Liver (tissue), 9 donors: ENCODE results near the gene SLC12A3. TPM values are rescaled to one million over a fixed set of nuclear protein-coding genes. Genes with fewer than 3 reads are reported as not detected.

Experiments used
- DNase-seq: peaks from one replicate; pipeline ENCODE4 v3.0.0-alpha.2; 2017; ENCODE audit warnings: low spot score
- H3K27ac ChIP-seq, 2 donors: one replicate each; pipeline ENCODE4 v1.7.0; 2013; ENCODE audit warnings: inconsistent platforms in 2 of 2, low read length in 2 of 2, control low read depth in 1 of 2, low read depth in 1 of 2, mild to moderate bottlenecking in 1 of 2
- H3K27me3 ChIP-seq, 4 donors: one replicate each; pipeline versions ENCODE4 v1.6.1 to v1.7.0; 2013; ENCODE audit warnings: low read length in 3 of 4, inconsistent platforms in 1 of 4, mild to moderate bottlenecking in 1 of 4, moderate library complexity in 1 of 4; ENCODE audit not compliant: control insufficient read depth in 4 of 4, insufficient read depth in 4 of 4
- H3K36me3 ChIP-seq, 4 donors: one replicate each; pipeline versions ENCODE4 v1.6.1 to v1.7.0; 2013; ENCODE audit warnings: low read length in 3 of 4, mild to moderate bottlenecking in 3 of 4, low read depth in 1 of 4, moderate library complexity in 1 of 4; ENCODE audit not compliant: control insufficient read depth in 4 of 4, insufficient read depth in 3 of 4
- H3K4me1 ChIP-seq, 4 donors: one replicate each; pipeline versions ENCODE4 v1.6.1 to v1.7.0; 2013; ENCODE audit warnings: low read length in 3 of 4, mild to moderate bottlenecking in 3 of 4, moderate library complexity in 1 of 4; ENCODE audit not compliant: control insufficient read depth in 4 of 4, insufficient read depth in 4 of 4
- H3K4me3 ChIP-seq, 3 donors: one replicate each; pipeline versions ENCODE4 v1.6.1 to v1.7.0; 2013; ENCODE audit warnings: low read length in 3 of 3, control low read depth in 1 of 3, low read depth in 1 of 3, mild to moderate bottlenecking in 1 of 3
- H3K9ac ChIP-seq, 2 donors: one replicate each; pipeline ENCODE4 v1.7.0; 2013; ENCODE audit warnings: low read length in 2 of 2, mild to moderate bottlenecking in 2 of 2, moderate library complexity in 2 of 2, control low read depth in 1 of 2, low read depth in 1 of 2
- H3K9me3 ChIP-seq, 4 donors: one replicate each; pipeline versions ENCODE4 v1.6.1 to v1.7.0; 2013; ENCODE audit warnings: low read length in 3 of 4; ENCODE audit not compliant: control insufficient read depth in 4 of 4
- EGR1 ChIP-seq, 2 donors: IDR thresholded peaks; 2 replicates each; pipeline ENCODE4 v1.6.1; 2016 to 2018; ENCODE audit warnings: antibody characterized with exemption in 2 of 2, low read depth in 2 of 2
- FOXA1 ChIP-seq: IDR thresholded peaks from 2 replicates; pipeline ENCODE4 v1.6.1; 2016; ENCODE audit warnings: antibody characterized with exemption
- FOXA2 ChIP-seq: IDR thresholded peaks from 2 replicates; pipeline ENCODE4 v1.6.1; 2016; ENCODE audit warnings: antibody characterized with exemption
- GABPA ChIP-seq, 2 donors: IDR thresholded peaks in 1 of 2; conservative IDR thresholded peaks in 1 of 2; 2 replicates each; pipeline ENCODE4 v1.6.1; 2016; ENCODE audit warnings: antibody characterized with exemption in 2 of 2, mild to moderate bottlenecking in 1 of 2, moderate library complexity in 1 of 2
- HNF4A ChIP-seq, 2 donors: conservative IDR thresholded peaks; 2 replicates each; pipeline ENCODE4 v1.6.1; 2016; ENCODE audit warnings: antibody characterized with exemption in 2 of 2, mild to moderate bottlenecking in 2 of 2
- HNF4G ChIP-seq: IDR thresholded peaks from 2 replicates; pipeline ENCODE4 v1.6.1; 2016; ENCODE audit warnings: antibody characterized with exemption
- JUND ChIP-seq, 2 donors: IDR thresholded peaks; 2 replicates each; pipeline ENCODE4 v1.6.1; 2016; ENCODE audit warnings: antibody characterized with exemption in 2 of 2
- NR2F2 ChIP-seq: IDR thresholded peaks from 2 replicates; pipeline ENCODE4 v1.6.1; 2016; ENCODE audit warnings: antibody characterized with exemption
- RAD21 ChIP-seq, 2 donors: IDR thresholded peaks; 2 replicates each; pipeline ENCODE4 v1.6.1; 2016; ENCODE audit warnings: antibody characterized with exemption in 2 of 2, mild to moderate bottlenecking in 2 of 2
- RXRA ChIP-seq, 2 donors: IDR thresholded peaks; 2 replicates each; pipeline ENCODE4 v1.6.1; 2017 to 2018; ENCODE audit warnings: antibody characterized with exemption in 2 of 2, mild to moderate bottlenecking in 1 of 2
- SP1 ChIP-seq: IDR thresholded peaks from 2 replicates; pipeline ENCODE4 v1.6.1; 2018; ENCODE audit warnings: antibody characterized with exemption, mild to moderate bottlenecking
- TAF1 ChIP-seq: conservative IDR thresholded peaks from 2 replicates; pipeline ENCODE4 v1.6.1; 2016; ENCODE audit warnings: antibody characterized with exemption, mild to moderate bottlenecking
- YY1 ChIP-seq: IDR thresholded peaks from 2 replicates; pipeline ENCODE4 v1.6.1; 2016; ENCODE audit warnings: antibody characterized with exemption, mild to moderate bottlenecking
- whole genome bisulfite sequencing: extraction: QIAGEN DNeasy Blood & Tissue Kit; methylation state at CpG from one replicate; pipeline ENCODE4 v1.1.7; 2013; 5-methylcytosine and 5-hydroxymethylcytosine counted together
- polyA plus RNA-seq, 2 donors: library from polyadenylated mRNA; stranded (reverse) in 1 of 2; unstranded in 1 of 2; fragments of 200-250 nt in 1 of 2; fragments of >200 nt in 1 of 2; fragmentation: Nextera tagmentation in 1 of 2; extraction: Ambion mirVana in 1 of 2; gene quantifications; one replicate each; pipeline versions ENCODE4 v1.2.1 to v1.2.3, GENCODE V29; 2013 to 2015
- total RNA-seq, 2 donors: library from RNA; depleted of rRNA; stranded (reverse); fragments of >200 nt; gene quantifications; one replicate each; pipeline ENCODE4 v1.2.3, GENCODE V29; 2014
- TF ChIP-seq, protein P1 (sequence below): IDR thresholded peaks from 2 replicates; pipeline ENCODE4 v1.6.1; 2016; ENCODE audit warnings: antibody characterized with exemption, mild to moderate bottlenecking
- TF ChIP-seq, protein P2 (sequence below): IDR thresholded peaks from 2 replicates; pipeline ENCODE4 v1.6.1; 2016; ENCODE audit warnings: antibody characterized with exemption
- TF ChIP-seq, protein P3 (sequence below): IDR thresholded peaks from 2 replicates; pipeline ENCODE4 v1.6.1; 2016; ENCODE audit warnings: antibody characterized with exemption
- TF ChIP-seq, protein P4 (sequence below): IDR thresholded peaks from 2 replicates; pipeline ENCODE4 v1.6.1; 2016; ENCODE audit warnings: antibody characterized with exemption
- TF ChIP-seq, protein P5 (sequence below): fragments of 150-350 bp; IDR thresholded peaks from 2 replicates; pipeline ENCODE4 v1.5.1; 2017; ENCODE audit warnings: improper control_type of control experiment, low read depth, low read length; ENCODE audit not compliant: missing input control
- donor health status: healthy.
- donor health status: healthy.
- donor health status: healthy.
- donor health status: healthy.
- donor health status: healthy.

The SLC12A3 gene
- total and polyA plus RNA-seq, 4 donors = 0.09 TPM; not detected in 3

DNA sequence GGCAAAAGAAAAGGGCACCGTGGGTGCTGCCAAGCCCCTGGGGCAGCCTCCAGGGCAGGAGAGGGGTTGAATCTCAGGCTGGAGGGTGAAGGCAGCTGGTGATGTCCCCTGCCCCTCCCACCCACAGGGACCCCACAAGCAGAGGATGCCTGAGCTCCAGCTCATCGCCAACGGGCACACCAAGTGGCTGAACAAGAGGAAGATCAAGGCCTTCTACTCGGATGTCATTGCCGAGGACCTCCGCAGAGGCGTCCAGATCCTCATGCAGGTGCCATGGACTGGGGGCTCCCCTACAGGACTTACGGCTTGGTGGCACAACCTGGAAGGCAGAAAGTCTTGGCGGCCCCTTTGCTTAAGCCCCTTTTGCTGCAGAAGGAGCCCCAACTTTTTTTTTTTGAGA, 21.8 kb downstream of the SLC12A3 start:
- WGBS = 91% methylated on average over 9 of the region's 9 CpGs
- no peak overlapping the region for H3K4me3 ChIP-seq
- H3K9ac ChIP-seq = no peak overlapping the region
- H3K27ac ChIP-seq = no peak overlapping the region
- no peaks in the 10 kb centered on the region for H3K4me1 ChIP-seq
- TF ChIP-seq JUND (IDR thresholded peaks at IDR 0.05) (no peak), GABPA (IDR thresholded peaks at IDR 0.05 in 1 of 2, conservative IDR thresholded peaks at IDR 0.05 in 1 of 2) (no peak), RAD21 (IDR thresholded peaks at IDR 0.05) (no peak), NR2F2 (no peak), YY1 (no peak), TAF1 (no peak), SP1 (no peak), EGR1 (IDR thresholded peaks at IDR 0.05; ENCODE audit: low read depth in 2 of 2) (no peak), RXRA (IDR thresholded peaks at IDR 0.05) (no peak), HNF4A (conservative IDR thresholded peaks at IDR 0.05) (no peak), HNF4G (no peak), FOXA2 (no peak), FOXA1 (no peak)
- TF ChIP-seq, protein P1, sequence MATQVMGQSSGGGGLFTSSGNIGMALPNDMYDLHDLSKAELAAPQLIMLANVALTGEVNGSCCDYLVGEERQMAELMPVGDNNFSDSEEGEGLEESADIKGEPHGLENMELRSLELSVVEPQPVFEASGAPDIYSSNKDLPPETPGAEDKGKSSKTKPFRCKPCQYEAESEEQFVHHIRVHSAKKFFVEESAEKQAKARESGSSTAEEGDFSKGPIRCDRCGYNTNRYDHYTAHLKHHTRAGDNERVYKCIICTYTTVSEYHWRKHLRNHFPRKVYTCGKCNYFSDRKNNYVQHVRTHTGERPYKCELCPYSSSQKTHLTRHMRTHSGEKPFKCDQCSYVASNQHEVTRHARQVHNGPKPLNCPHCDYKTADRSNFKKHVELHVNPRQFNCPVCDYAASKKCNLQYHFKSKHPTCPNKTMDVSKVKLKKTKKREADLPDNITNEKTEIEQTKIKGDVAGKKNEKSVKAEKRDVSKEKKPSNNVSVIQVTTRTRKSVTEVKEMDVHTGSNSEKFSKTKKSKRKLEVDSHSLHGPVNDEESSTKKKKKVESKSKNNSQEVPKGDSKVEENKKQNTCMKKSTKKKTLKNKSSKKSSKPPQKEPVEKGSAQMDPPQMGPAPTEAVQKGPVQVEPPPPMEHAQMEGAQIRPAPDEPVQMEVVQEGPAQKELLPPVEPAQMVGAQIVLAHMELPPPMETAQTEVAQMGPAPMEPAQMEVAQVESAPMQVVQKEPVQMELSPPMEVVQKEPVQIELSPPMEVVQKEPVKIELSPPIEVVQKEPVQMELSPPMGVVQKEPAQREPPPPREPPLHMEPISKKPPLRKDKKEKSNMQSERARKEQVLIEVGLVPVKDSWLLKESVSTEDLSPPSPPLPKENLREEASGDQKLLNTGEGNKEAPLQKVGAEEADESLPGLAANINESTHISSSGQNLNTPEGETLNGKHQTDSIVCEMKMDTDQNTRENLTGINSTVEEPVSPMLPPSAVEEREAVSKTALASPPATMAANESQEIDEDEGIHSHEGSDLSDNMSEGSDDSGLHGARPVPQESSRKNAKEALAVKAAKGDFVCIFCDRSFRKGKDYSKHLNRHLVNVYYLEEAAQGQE = no peak
- TF ChIP-seq, protein P2, sequence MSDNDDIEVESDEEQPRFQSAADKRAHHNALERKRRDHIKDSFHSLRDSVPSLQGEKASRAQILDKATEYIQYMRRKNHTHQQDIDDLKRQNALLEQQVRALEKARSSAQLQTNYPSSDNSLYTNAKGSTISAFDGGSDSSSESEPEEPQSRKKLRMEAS = no peak
- TF ChIP-seq, protein P3, sequence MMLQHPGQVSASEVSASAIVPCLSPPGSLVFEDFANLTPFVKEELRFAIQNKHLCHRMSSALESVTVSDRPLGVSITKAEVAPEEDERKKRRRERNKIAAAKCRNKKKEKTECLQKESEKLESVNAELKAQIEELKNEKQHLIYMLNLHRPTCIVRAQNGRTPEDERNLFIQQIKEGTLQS = no peak
- TF ChIP-seq, protein P4, sequence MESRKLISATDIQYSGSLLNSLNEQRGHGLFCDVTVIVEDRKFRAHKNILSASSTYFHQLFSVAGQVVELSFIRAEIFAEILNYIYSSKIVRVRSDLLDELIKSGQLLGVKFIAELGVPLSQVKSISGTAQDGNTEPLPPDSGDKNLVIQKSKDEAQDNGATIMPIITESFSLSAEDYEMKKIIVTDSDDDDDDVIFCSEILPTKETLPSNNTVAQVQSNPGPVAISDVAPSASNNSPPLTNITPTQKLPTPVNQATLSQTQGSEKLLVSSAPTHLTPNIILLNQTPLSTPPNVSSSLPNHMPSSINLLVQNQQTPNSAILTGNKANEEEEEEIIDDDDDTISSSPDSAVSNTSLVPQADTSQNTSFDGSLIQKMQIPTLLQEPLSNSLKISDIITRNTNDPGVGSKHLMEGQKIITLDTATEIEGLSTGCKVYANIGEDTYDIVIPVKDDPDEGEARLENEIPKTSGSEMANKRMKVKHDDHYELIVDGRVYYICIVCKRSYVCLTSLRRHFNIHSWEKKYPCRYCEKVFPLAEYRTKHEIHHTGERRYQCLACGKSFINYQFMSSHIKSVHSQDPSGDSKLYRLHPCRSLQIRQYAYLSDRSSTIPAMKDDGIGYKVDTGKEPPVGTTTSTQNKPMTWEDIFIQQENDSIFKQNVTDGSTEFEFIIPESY = no peak
- TF ChIP-seq, protein P5, sequence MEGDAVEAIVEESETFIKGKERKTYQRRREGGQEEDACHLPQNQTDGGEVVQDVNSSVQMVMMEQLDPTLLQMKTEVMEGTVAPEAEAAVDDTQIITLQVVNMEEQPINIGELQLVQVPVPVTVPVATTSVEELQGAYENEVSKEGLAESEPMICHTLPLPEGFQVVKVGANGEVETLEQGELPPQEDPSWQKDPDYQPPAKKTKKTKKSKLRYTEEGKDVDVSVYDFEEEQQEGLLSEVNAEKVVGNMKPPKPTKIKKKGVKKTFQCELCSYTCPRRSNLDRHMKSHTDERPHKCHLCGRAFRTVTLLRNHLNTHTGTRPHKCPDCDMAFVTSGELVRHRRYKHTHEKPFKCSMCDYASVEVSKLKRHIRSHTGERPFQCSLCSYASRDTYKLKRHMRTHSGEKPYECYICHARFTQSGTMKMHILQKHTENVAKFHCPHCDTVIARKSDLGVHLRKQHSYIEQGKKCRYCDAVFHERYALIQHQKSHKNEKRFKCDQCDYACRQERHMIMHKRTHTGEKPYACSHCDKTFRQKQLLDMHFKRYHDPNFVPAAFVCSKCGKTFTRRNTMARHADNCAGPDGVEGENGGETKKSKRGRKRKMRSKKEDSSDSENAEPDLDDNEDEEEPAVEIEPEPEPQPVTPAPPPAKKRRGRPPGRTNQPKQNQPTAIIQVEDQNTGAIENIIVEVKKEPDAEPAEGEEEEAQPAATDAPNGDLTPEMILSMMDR = no peak
- no peak for DNase-seq
- H3K27me3 ChIP-seq = no peaks in the 10 kb centered on the region
- no peaks in the 10 kb centered on the region for H3K36me3 ChIP-seq
- no peaks in the 10 kb centered on the region for H3K9me3 ChIP-seq
